ENCODE measurements around the gene SNRNP48. TPM values are rescaled to one million over a fixed set of nuclear protein-coding genes. Genes with fewer than 3 reads are reported as not detected.

The SNRNP48 gene
- total and polyA plus RNA-seq, 2 donors = 11.0 to 34.4 TPM

DNA sequence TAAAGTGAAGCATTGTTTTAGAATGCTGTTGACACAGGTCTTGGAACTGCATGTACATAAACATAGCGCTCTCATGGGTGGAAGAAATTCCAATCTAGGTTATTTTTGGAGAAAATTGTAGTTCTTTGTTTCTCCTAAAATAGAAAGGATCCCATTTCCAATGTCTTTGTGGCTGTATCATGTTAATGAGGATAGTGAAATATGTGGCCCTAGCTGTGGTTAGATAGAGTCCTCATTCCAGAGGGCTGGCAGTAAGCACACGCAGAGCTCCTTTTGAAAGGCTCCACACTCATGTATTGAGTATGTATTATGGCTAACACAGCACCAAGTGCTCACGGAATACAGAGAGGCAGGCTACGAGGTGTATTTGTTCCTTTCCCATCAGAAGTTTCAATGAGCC is 60.9 kb downstream of the SNRNP48 start:
- Histone ChIP-seq H3K27ac (ENCODE audit: low read depth) (no peak overlapping the region), H3K4me3 (ENCODE audit: low read depth, low read length) (no peak overlapping the region), H3K36me3 (ENCODE audit: insufficient read depth) (no peaks in the 10 kb centered on the region), H3K4me1 (ENCODE audit: insufficient read depth) (no peaks in the 10 kb centered on the region)
- WGBS = 79% methylated on average over 4 of the region's 4 CpGs
- DNase-seq (ENCODE audit: extremely low spot score) = no peak

- no peaks in the 10 kb centered on the region for H3K4me1 ChIP-seq (ENCODE audit: insufficient read depth)
- no peak overlapping the region for H3K27ac ChIP-seq (ENCODE audit: low read depth)
- WGBS = 90% methylated on average over 3 of the region's 3 CpGs
- DNase-seq (ENCODE audit: extremely low spot score) = no peak
- H3K36me3 ChIP-seq (ENCODE audit: insufficient read depth) = no peaks in the 10 kb centered on the region
- H3K4me3 ChIP-seq (ENCODE audit: low read depth, low read length) = no peak overlapping the region
These were observed 63.0 kb downstream of the SNRNP48 start for GRCh38 chr6:7652957-7653356.

GRCh38 chr6:7656355-7656754 is 66.4 kb downstream of the SNRNP48 start:
- 83% methylated on average over 1 of the region's 1 CpG for WGBS
- no peak for DNase-seq (ENCODE audit: extremely low spot score)
- no peak overlapping the region for H3K4me3 ChIP-seq (ENCODE audit: low read depth, low read length)
- H3K36me3 ChIP-seq (ENCODE audit: insufficient read depth) = no peaks in the 10 kb centered on the region
- H3K4me1 ChIP-seq (ENCODE audit: insufficient read depth) = no peaks in the 10 kb centered on the region
- H3K27ac ChIP-seq (ENCODE audit: low read depth) = no peak overlapping the region

- Histone ChIP-seq H3K4me3 (ENCODE audit: low read depth, low read length) (no peak overlapping the region), H3K4me1 (ENCODE audit: insufficient read depth) (no peaks in the 10 kb centered on the region), H3K27ac (ENCODE audit: low read depth) (no peak overlapping the region), H3K36me3 (ENCODE audit: insufficient read depth) (no peaks in the 10 kb centered on the region)
- DNase-seq (ENCODE audit: extremely low spot score) = no peak
- 87% methylated on average over 4 of the region's 4 CpGs for WGBS
These were observed 68.5 kb downstream of the SNRNP48 start for GRCh38 chr6:7658543-7658942.

GRCh38 chr6:7661364-7661763 is 71.4 kb downstream of the SNRNP48 start:
- no peak for DNase-seq (ENCODE audit: extremely low spot score)
- no peak overlapping the region for H3K4me3 ChIP-seq (ENCODE audit: low read depth, low read length)
- no peaks in the 10 kb centered on the region for H3K4me1 ChIP-seq (ENCODE audit: insufficient read depth)
- H3K36me3 ChIP-seq (ENCODE audit: insufficient read depth) = no peaks in the 10 kb centered on the region
- H3K27ac ChIP-seq (ENCODE audit: low read depth) = no peak overlapping the region
- WGBS = 91% methylated on average over 3 of the region's 3 CpGs

Other genes starting within 250 kb of the SNRNP48 start
- gene CAGE1, start 200.5 kb upstream of the SNRNP48 start, total RNA-seq = not detected
- not detected for gene CAGE1, start 200.5 kb upstream of the SNRNP48 start, polyA plus RNA-seq
- 26.3 TPM for gene RIOK1, start 200.4 kb upstream of the SNRNP48 start, total RNA-seq
- gene RIOK1, start 200.4 kb upstream of the SNRNP48 start, polyA plus RNA-seq = 17.5 TPM
- 33.9 TPM for gene DSP, start 48.5 kb upstream of the SNRNP48 start, total RNA-seq
- 4.3 TPM for gene DSP, start 48.5 kb upstream of the SNRNP48 start, polyA plus RNA-seq
- gene BMP6, start 135.9 kb downstream of the SNRNP48 start, total RNA-seq = 11.7 TPM
- 3.8 TPM for gene BMP6, start 135.9 kb downstream of the SNRNP48 start, polyA plus RNA-seq

All from urinary bladder (tissue), 4 donors.